Right lobe of liver (tissue), 4 donors: ENCODE data around the gene NAA35.

Experiments
- POLR2A ChIP-seq: fragments of 450-650 bp; IDR thresholded peaks from one replicate; pipeline ENCODE4 v1.6.1; 2017; ENCODE audit warnings: antibody characterized with exemption, mild to moderate bottlenecking
- TF ChIP-seq, protein P1 (sequence below), 4 donors: fragments of 200-600 bp in 3 of 4; fragments of 450-650 bp in 1 of 4; IDR thresholded peaks; one replicate each; pipeline versions ENCODE4 v1.5.1 to v1.8.0; 2016 to 2022; ENCODE audit warnings: antibody characterized with exemption in 4 of 4, mild to moderate bottlenecking in 2 of 4
- donor health status: DM: no; HTN: no; CAD: no.
- donor health status: DM: no; HTN: no; CAD: no.
- donor health status: DM: no; HTN: yes; CAD: no.

GRCh38 chr9:86021166-86021565 is 80.2 kb downstream of the NAA35 start:
- TF ChIP-seq POLR2A, result no peak
- TF ChIP-seq, protein P1, sequence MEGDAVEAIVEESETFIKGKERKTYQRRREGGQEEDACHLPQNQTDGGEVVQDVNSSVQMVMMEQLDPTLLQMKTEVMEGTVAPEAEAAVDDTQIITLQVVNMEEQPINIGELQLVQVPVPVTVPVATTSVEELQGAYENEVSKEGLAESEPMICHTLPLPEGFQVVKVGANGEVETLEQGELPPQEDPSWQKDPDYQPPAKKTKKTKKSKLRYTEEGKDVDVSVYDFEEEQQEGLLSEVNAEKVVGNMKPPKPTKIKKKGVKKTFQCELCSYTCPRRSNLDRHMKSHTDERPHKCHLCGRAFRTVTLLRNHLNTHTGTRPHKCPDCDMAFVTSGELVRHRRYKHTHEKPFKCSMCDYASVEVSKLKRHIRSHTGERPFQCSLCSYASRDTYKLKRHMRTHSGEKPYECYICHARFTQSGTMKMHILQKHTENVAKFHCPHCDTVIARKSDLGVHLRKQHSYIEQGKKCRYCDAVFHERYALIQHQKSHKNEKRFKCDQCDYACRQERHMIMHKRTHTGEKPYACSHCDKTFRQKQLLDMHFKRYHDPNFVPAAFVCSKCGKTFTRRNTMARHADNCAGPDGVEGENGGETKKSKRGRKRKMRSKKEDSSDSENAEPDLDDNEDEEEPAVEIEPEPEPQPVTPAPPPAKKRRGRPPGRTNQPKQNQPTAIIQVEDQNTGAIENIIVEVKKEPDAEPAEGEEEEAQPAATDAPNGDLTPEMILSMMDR (IDR thresholded peaks at IDR 0.05), result no peak
